Sigmoid colon (tissue), 7 donors: ENCODE data around the gene CENPF. TPM values are rescaled to one million over a fixed set of nuclear protein-coding genes. Genes with fewer than 3 reads are reported as not detected.

Experiments used
- DNase-seq: peaks from one replicate; pipeline ENCODE4 v3.0.0-alpha.2; 2019
- H3K27ac ChIP-seq, 4 donors: fragments of 200-600 bp; sonication (generic); one replicate each; pipeline ENCODE4 v1.5.1; 2016 to 2019; ENCODE audit warnings: mild to moderate bottlenecking in 1 of 4
- H3K27me3 ChIP-seq, 3 donors: fragments of 200-600 bp; sonication (generic); one replicate each; pipeline ENCODE4 v1.5.1; 2019; ENCODE audit warnings: mild to moderate bottlenecking in 1 of 3
- H3K36me3 ChIP-seq, 4 donors: fragments of 200-600 bp; sonication (generic); one replicate each; pipeline ENCODE4 v1.5.1; 2016 to 2019
- H3K4me1 ChIP-seq, 4 donors: fragments of 200-600 bp; sonication (generic); one replicate each; pipeline ENCODE4 v1.5.1; 2017 to 2019
- H3K4me3 ChIP-seq, 4 donors: fragments of 200-600 bp; sonication (generic); one replicate each; pipeline ENCODE4 v1.5.1; 2017 to 2019; ENCODE audit warnings: mild to moderate bottlenecking in 2 of 4, moderate library complexity in 1 of 4
- H3K9me3 ChIP-seq, 4 donors: fragments of 200-600 bp in 3 of 4; sonication (generic) in 3 of 4; one replicate each; pipeline versions ENCODE4 v1.5.1 to v1.6.1; 2013 to 2019
- CTCF ChIP-seq, 4 experiments: fragments of 450-650 bp in 3 of 4; fragments of 200-600 bp in 1 of 4; IDR thresholded peaks; one replicate each; pipeline ENCODE4 v1.5.1; 2016 to 2019; ENCODE audit warnings: antibody characterized with exemption in 4 of 4, mild to moderate bottlenecking in 3 of 4, moderate library complexity in 2 of 4
- EP300 ChIP-seq, 4 donors: sonication (generic); formaldehyde crosslinking; IDR thresholded peaks; one replicate each; pipeline ENCODE4 v1.6.1; 2017; ENCODE audit warnings: antibody characterized with exemption in 4 of 4
- POLR2A ChIP-seq, 2 donors: fragments of 450-650 bp; IDR thresholded peaks; one replicate each; pipeline ENCODE4 v1.6.1; 2016; ENCODE audit warnings: antibody characterized with exemption in 2 of 2, mild to moderate bottlenecking in 2 of 2, moderate library complexity in 2 of 2
- POLR2AphosphoS5 ChIP-seq, 4 donors: sonication (generic); formaldehyde crosslinking; IDR thresholded peaks; one replicate each; pipeline ENCODE4 v1.6.1; 2017; ENCODE audit warnings: antibody characterized with exemption in 4 of 4
- WGBS, 2 donors: extraction: QIAGEN DNeasy Blood & Tissue Kit; methylation state at CpG; one replicate each; pipeline ENCODE4 v1.1.7; 2013; 5-methylcytosine and 5-hydroxymethylcytosine counted together
- intact Hi-C: fragments of 100-400 bp; cut with DNase I; formaldehyde crosslinking; loops from one replicate; pipeline ENCODE4 v1.15.1; 2023
- polyA plus RNA-seq, 3 donors: library from polyadenylated mRNA; stranded (reverse); fragments of 200-250 nt; gene quantifications; one replicate each; pipeline ENCODE4 v1.2.3, GENCODE V29; 2013
- total RNA-seq, 4 donors: library from RNA; depleted of rRNA; stranded (reverse); fragments of >200 nt; gene quantifications; one replicate each; pipeline ENCODE4 v1.1.0, GENCODE V29; 2016
- donor health status: healthy with polysubstance abuse.
- donor health status: Bipolar disorder and iron deficiency.
- donor health status: healthy.

Gene CENPF
- total and polyA plus RNA-seq, 7 donors = 0.36 to 25.2 (median 1.9) TPM

GRCh38 chr1:214583824-214584554 lies 19.0 kb upstream of the CENPF start:
- Histone ChIP-seq H3K36me3 (no peaks in the 10 kb centered on the region), H3K27ac (peak overlapping the region in 2 of 4 donors; percentile 55 to 64), H3K4me3 (no peak overlapping the region), H3K9me3 (no peaks in the 10 kb centered on the region), H3K4me1 (peaks cover 0 to 30% (median 14%) of the 10 kb centered on the region in 4 donors), H3K27me3 (no peaks in the 10 kb centered on the region)
- TF ChIP-seq CTCF (IDR thresholded peaks at IDR 0.05) = no peak
- TF ChIP-seq POLR2A (IDR thresholded peaks at IDR 0.05) = no peak
- TF ChIP-seq POLR2AphosphoS5 (IDR thresholded peaks at IDR 0.05) = peak in 3 of 4 donors; percentile 27 to 80 (median 51)
- TF ChIP-seq EP300 (IDR thresholded peaks at IDR 0.05) = peak; percentile 19 to 95 (median 37)
- intact Hi-C loops = loop anchor here (2.0 kb wide), 1 partner anchor 195 kb away; no protein-coding TSS in a partner anchor
- DNase-seq = no peak
- 70 to 82% methylated on average over 7 of the region's 7 CpGs for WGBS, 2 donors

- intact Hi-C loops = loop anchor here (1.0 to 5.0 kb wide), 3 partner anchors 196 to 323 kb away; no protein-coding TSS in a partner anchor
- Histone ChIP-seq H3K9me3 (no peaks in the 10 kb centered on the region), H3K4me3 (no peak overlapping the region), H3K36me3 (no peaks in the 10 kb centered on the region), H3K27ac (peak overlapping the region in 2 of 4 donors; percentile 55 to 64), H3K4me1 (peaks cover 0 to 30% (median 14%) of the 10 kb centered on the region in 4 donors), H3K27me3 (no peaks in the 10 kb centered on the region)
- WGBS, 2 donors = 58% methylated on average over 1 of the region's 1 CpG
- peak; percentile 46 to 81 (median 76) for TF ChIP-seq CTCF (IDR thresholded peaks at IDR 0.05)
- no peak for TF ChIP-seq POLR2A (IDR thresholded peaks at IDR 0.05)
- DNase-seq = no peak
These were observed 17.9 kb upstream of the CENPF start for GRCh38 chr1:214584805-214585766.

- Histone ChIP-seq H3K4me1 (peaks cover 0 to 28% (median 12%) of the 10 kb centered on the region in 4 donors), H3K27ac (no peak overlapping the region), H3K4me3 (no peak overlapping the region), H3K36me3 (no peaks in the 10 kb centered on the region), H3K9me3 (no peaks in the 10 kb centered on the region), H3K27me3 (no peaks in the 10 kb centered on the region)
- no peak for DNase-seq
- intact Hi-C loops = loop anchor here (5.0 kb wide), 1 partner anchor 324 kb away; no protein-coding TSS in a partner anchor
- TF ChIP-seq POLR2AphosphoS5 (IDR thresholded peaks at IDR 0.05) = no peak
- TF ChIP-seq CTCF (IDR thresholded peaks at IDR 0.05) = no peak
- TF ChIP-seq EP300 (IDR thresholded peaks at IDR 0.05) = no peak
- TF ChIP-seq POLR2A (IDR thresholded peaks at IDR 0.05) = no peak
- WGBS, 2 donors = 87 to 91% methylated on average over 3 of the region's 3 CpGs
These were observed 16.4 kb upstream of the CENPF start for GRCh38 chr1:214586621-214587020.

- intact Hi-C loops = loop anchor here (5.0 kb wide), 1 partner anchor 325 kb away; no protein-coding TSS in a partner anchor
These were observed 15.8 kb upstream of the CENPF start for GRCh38 chr1:214587165-214587564.

More at GRCh38 chr1:214587165-214587564, 15.8 kb upstream of the CENPF start:
- no peak for DNase-seq
- Histone ChIP-seq H3K36me3 (no peaks in the 10 kb centered on the region), H3K4me1 (peaks cover 0 to 23% (median 10%) of the 10 kb centered on the region in 4 donors), H3K27me3 (no peaks in the 10 kb centered on the region), H3K27ac (no peak overlapping the region), H3K4me3 (no peak overlapping the region), H3K9me3 (no peaks in the 10 kb centered on the region)
- TF ChIP-seq CTCF (IDR thresholded peaks at IDR 0.05) (no peak), POLR2AphosphoS5 (IDR thresholded peaks at IDR 0.05) (no peak), EP300 (IDR thresholded peaks at IDR 0.05) (no peak), POLR2A (IDR thresholded peaks at IDR 0.05) (no peak)
- WGBS, 2 donors = 66 to 83% methylated on average over 5 of the region's 5 CpGs
